GM18511 (cell line): ENCODE results near the gene ETFA.
"Not testable (repeated sequence)": the region's sequence is repeated elsewhere in the genome, so short reads cannot be mapped to it uniquely, and the experiment has no call there.

Experiments used
- ATAC-seq: cut with Tn5 transposase; IDR thresholded peaks from one replicate; pipeline ENCODE4 v1.9.1; 2021; ENCODE audit warnings: mild to moderate bottlenecking, moderate library complexity; ENCODE audit not compliant: unreplicated experiment

Gene ETFA

GRCh38 chr15:76282465-76282864 lies 28.8 kb downstream of the ETFA start:
- ATAC-seq = no peak

- no peak for ATAC-seq
Observed at GRCh38 chr15:76278651-76279050, 32.6 kb downstream of the ETFA start.

GRCh38 chr15:76274821-76275220 lies 36.4 kb downstream of the ETFA start:
- ATAC-seq = no peak

GRCh38 chr15:76274226-76274625 lies 37.0 kb downstream of the ETFA start:
- no peak for ATAC-seq

GRCh38 chr15:76270876-76271275 lies 40.4 kb downstream of the ETFA start:
- no peak for ATAC-seq

- no peak for ATAC-seq
Observed at GRCh38 chr15:76267077-76267476, 44.2 kb downstream of the ETFA start.

- not testable (repeated sequence) for ATAC-seq
Observed at GRCh38 chr15:76265769-76266168, 45.5 kb downstream of the ETFA start.

GRCh38 chr15:76260246-76260938 lies 50.9 kb downstream of the ETFA start:
- no peak for ATAC-seq

GRCh38 chr15:76259392-76259791 lies 51.9 kb downstream of the ETFA start:
- no peak for ATAC-seq

GRCh38 chr15:76258460-76258859 lies 52.8 kb downstream of the ETFA start:
- ATAC-seq = no peak

GRCh38 chr15:76253691-76254473 lies 57.4 kb downstream of the ETFA start:
- ATAC-seq = no peak

- ATAC-seq = no peak
Observed at GRCh38 chr15:76252249-76252648, 59.0 kb downstream of the ETFA start.

- no peak for ATAC-seq
Observed at GRCh38 chr15:76251717-76252116, 59.6 kb downstream of the ETFA start.

GRCh38 chr15:76245072-76245610 lies 66.1 kb downstream of the ETFA start:
- no peak for ATAC-seq

- ATAC-seq = no peak
Observed at GRCh38 chr15:76239786-76240185, 71.5 kb downstream of the ETFA start.

- ATAC-seq = no peak
Observed at GRCh38 chr15:76236350-76236749, 74.9 kb downstream of the ETFA start.

- no peak for ATAC-seq
Observed at GRCh38 chr15:76235186-76235826, 76.0 kb downstream of the ETFA start.

- ATAC-seq = no peak
Observed at GRCh38 chr15:76234337-76234889, 76.9 kb downstream of the ETFA start.

GRCh38 chr15:76233921-76234320 lies 77.3 kb downstream of the ETFA start:
- ATAC-seq = no peak

GRCh38 chr15:76229266-76229665 lies 82.0 kb downstream of the ETFA start:
- no peak for ATAC-seq

GRCh38 chr15:76223521-76223920 lies 87.7 kb downstream of the ETFA start:
- no peak for ATAC-seq
